Omental fat pad (tissue), 4 donors: ENCODE measurements around the gene ACSF2. TPM values are rescaled to one million over a fixed set of nuclear protein-coding genes. Genes with fewer than 3 reads are reported as not detected.

Experiments used
- ATAC-seq: fragments of 150-250 bp; one replicate; pipeline ENCODE4 v1.9.1; 2016; ENCODE audit warnings: mild to moderate bottlenecking, moderate library complexity; ENCODE audit not compliant: low FRiP score
- DNase-seq: peaks from one replicate; pipeline ENCODE4 v3.0.0-alpha.2; 2019; ENCODE audit warnings: low spot score
- CTCF ChIP-seq, 3 donors: fragments of 450-650 bp; IDR thresholded peaks; one replicate each; pipeline ENCODE4 v1.5.1; 2016 to 2017; ENCODE audit warnings: antibody characterized with exemption in 3 of 3, mild to moderate bottlenecking in 3 of 3, moderate library complexity in 2 of 3
- total RNA-seq, 4 donors: library from RNA; depleted of rRNA; stranded (reverse); fragments of >200 nt; gene quantifications; one replicate each; pipeline ENCODE4 v1.1.0, GENCODE V29; 2016

ACSF2 gene
- total RNA-seq, 4 donors from 2014 or later, result 36.6 to 140 (median 65.3) TPM

GRCh38 chr17:50499270-50499669 lies 73.3 kb downstream of the ACSF2 start:
- no peak for TF ChIP-seq CTCF (IDR thresholded peaks at IDR 0.05)
- ATAC-seq, result no peak

GRCh38 chr17:50499721-50500120 lies 73.7 kb downstream of the ACSF2 start:
- TF ChIP-seq CTCF (IDR thresholded peaks at IDR 0.05), result no peak
- ATAC-seq (no peak), DNase-seq (no peak)

More at GRCh38 chr17:50499270-50499669, 73.3 kb downstream of the ACSF2 start:
- DNase-seq, result no peak

GRCh38 chr17:50501054-50501453 lies 75.0 kb downstream of the ACSF2 start:
- no peak for DNase-seq
- no peak for ATAC-seq

GRCh38 chr17:50502301-50502990 lies 76.4 kb downstream of the ACSF2 start:
- TF ChIP-seq CTCF (IDR thresholded peaks at IDR 0.05), result no peak
- ATAC-seq, result no peak
- DNase-seq, result no peak

More at GRCh38 chr17:50501054-50501453, 75.0 kb downstream of the ACSF2 start:
- TF ChIP-seq CTCF (IDR thresholded peaks at IDR 0.05), result no peak

GRCh38 chr17:50505591-50506130 lies 79.6 kb downstream of the ACSF2 start:
- ATAC-seq (no peak), DNase-seq (no peak)
- no peak for TF ChIP-seq CTCF (IDR thresholded peaks at IDR 0.05)

- TF ChIP-seq CTCF (IDR thresholded peaks at IDR 0.05), result no peak
- DNase-seq, result no peak
These were observed 80.3 kb downstream of the ACSF2 start for GRCh38 chr17:50506298-50506697.

More at GRCh38 chr17:50506298-50506697, 80.3 kb downstream of the ACSF2 start:
- no peak for ATAC-seq
